ENCODE data around the gene NME4.
"Not testable (repeated sequence)": the region's sequence is repeated elsewhere in the genome, so short reads cannot be mapped to it uniquely, and the experiment has no call there.

The NME4 gene

DNA sequence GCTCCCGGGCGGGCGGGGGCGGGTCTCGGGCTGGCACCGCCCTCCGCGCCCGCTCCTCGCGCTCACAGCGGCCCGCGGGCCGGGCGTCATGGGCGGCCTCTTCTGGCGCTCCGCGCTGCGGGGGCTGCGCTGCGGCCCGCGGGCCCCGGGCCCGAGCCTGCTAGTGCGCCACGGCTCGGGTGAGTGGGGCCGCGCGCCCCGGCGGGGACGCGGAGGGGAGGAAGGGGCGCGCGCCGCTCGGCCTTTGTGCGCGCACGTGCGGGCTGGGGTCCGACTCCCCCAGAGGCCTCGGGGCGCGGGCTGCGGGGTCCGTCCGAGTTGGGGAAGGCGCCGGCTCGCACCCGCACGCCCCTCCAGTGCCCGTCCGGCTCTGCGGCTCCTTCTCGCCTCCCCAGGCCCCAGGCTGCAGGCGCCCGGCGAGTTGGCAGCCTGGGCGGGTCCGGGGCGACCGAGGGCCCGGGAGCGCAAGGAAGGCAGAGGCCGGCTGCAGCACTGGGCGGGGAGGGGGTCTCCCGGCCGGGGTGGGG is at the start of gene NME4:
Gene NME4 (plus strand): TSS at position 65 of the 527 bp plus-strand sequence. CDS start 24 bp downstream, at position 89.
- peak in 1 of 2 experiments; percentile 61 for DNase-seq

GRCh38 chr16:347203-347602 is 49.8 kb upstream of the NME4 start:
- no peak for DNase-seq

DNA sequence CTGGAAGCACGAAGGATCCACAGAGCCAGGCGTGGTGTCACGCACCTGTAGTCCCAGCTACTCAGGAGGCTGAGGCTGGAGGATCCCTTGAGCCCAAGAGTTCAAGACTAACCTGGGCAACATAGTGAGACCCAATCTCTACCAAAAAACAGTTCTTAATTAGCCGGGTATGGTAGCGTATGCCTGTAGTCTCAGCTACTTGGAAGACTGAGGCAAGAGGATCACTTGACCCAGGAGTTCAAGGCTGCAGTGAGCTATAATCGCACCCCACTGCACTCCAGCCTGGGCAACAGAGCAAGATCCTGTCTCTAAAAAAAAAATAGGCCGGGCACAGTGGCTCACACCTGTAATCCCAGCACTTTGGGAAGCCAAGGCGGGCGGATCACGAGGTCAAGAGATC is 48.5 kb upstream of the NME4 start:
- DNase-seq = not testable (repeated sequence)

- DNase-seq = no peak
Measured at GRCh38 chr16:349211-349610, 47.8 kb upstream of the NME4 start.

DNA sequence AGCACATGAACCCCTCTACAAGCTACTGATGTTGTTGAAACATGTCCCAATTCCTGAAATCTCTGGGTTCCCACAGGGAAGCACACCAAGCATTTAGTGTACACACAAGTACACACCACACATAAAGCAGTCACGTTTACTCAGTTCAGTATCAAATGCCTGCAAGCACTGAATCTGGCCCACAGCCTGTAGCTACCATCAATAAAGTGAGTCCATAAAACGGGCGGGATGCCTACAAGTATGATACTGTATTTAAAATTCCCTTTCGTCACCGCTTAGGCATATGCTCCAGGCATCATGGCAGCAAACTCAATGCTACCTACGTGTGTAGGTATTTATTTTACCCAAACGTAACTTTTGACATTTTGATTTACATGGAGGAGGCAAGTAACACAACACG is 46.8 kb upstream of the NME4 start:
- no peak for DNase-seq

- DNase-seq = no peak
Measured at GRCh38 chr16:351804-352520, 45.0 kb upstream of the NME4 start.

- peak; percentile 79 to 98 for DNase-seq
Measured at GRCh38 chr16:352547-353403, 44.2 kb upstream of the NME4 start, which contains the start of gene AXIN1. Gene AXIN1 (minus strand): TSS chr16:352723. CDS start chr16:347025, 5,698 bp downstream.

- DNase-seq = no peak
Measured at GRCh38 chr16:353404-354290, 43.4 kb upstream of the NME4 start.

- DNase-seq = no peak
Measured at GRCh38 chr16:354291-354881, 42.6 kb upstream of the NME4 start.

GRCh38 chr16:354971-355461 is 42.0 kb upstream of the NME4 start:
- no peak for DNase-seq

GRCh38 chr16:356741-357140 is 40.3 kb upstream of the NME4 start:
- DNase-seq = no peak

DNA sequence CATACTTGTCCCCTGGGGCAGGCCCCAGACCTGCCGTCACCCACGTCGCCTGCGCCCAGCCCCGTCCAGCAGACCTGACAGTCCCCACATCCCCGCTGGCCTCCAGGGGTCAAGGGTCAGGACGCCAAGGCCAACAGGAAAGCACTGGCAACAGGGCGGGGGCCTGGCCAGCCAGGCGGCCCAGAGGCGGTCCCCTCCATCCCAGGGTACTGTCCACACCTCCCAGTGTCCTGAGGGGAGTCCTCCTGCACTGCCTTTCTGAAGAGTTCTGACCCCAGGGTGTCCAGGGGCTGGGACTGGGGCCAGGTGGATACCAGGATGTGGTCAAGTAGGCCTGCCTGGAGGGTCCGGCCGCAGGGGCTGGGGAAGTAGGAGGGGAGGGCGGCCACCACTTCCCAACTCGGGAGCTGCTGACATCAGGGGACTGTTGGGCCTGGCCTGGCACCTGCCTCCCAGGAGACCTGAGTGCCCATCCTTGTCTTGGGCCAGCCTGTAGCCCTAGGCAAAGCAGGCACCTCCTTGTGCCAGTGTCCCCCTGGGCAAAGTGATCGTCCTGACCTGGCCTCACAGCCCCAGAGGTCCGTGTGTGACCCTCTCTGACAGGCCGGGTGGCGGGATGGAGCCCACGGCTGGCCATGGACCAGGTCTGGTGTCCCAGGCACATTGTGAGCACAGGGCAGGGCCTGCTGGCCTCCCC is 37.8 kb upstream of the NME4 start:
- no peak for DNase-seq

DNA sequence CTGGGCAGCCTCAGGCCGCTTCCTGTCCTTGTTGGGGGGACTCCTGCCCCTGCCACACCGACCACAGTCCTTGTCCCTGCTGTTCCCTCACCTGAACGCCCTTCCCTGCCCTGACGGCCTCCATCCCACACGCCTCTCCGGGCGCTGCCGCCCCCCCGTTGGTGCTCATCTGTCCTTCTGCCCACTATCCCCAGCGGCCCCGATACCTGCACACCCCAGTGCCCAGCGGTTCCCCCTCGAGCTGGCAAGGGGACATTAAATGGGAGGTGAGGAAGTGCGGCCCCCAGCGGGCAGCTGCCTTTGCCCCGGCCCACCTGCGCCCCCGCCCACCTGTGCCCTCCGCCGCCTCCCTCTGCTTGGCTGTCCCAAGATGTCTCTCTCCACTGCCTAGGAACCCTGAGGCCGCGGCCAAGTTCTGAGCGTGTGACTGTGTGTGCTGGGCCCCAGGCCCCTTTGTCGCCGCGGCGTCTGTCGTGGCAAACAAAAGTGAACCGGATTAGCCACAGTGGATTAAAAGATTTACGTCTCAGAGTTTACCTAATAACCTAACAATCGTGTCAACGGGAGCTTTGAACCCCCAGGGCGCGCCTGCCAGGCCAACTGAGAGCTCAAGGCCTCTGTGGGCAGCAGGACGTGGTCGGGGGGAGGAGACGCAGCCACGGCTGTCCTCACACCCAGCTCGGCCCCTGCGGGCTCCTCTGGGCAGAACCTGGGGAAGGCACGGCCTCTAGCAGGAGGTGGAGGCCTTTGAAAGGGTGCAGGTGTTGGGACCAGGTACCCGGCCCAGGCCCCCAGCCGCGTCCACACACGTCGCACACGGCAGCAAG is 36.9 kb upstream of the NME4 start:
- DNase-seq = no peak

DNA sequence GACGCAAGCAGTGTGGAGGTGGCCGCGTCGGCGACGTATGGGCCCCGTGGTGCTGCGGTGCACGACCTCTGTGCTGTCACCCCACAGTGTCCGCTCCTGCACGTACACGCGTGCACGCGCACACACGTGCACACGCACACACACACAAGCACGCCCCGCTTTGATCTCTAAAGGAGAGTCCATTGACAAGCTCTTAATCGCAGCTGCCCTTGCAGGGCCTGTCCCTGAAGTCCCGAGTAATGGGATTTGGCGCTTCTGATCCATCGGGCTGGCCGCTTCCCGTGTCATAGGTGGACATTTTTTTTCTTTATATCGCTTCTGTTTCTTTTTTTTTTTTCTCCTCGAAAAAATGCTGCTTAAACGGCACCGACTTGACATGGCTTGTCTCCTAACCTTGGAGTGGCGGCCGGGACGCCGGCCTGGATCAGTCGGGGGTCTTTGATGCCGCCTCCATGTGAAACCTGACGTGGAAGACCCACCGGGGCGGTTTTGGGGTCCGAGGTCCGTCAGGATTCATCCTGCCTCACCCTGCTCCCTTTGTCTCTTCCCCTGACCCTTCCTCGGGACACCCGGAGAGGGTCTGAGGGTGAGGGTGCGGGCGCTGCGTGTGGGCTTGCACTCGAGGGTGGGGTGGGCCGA is 36.2 kb upstream of the NME4 start:
- no peak for DNase-seq

DNA sequence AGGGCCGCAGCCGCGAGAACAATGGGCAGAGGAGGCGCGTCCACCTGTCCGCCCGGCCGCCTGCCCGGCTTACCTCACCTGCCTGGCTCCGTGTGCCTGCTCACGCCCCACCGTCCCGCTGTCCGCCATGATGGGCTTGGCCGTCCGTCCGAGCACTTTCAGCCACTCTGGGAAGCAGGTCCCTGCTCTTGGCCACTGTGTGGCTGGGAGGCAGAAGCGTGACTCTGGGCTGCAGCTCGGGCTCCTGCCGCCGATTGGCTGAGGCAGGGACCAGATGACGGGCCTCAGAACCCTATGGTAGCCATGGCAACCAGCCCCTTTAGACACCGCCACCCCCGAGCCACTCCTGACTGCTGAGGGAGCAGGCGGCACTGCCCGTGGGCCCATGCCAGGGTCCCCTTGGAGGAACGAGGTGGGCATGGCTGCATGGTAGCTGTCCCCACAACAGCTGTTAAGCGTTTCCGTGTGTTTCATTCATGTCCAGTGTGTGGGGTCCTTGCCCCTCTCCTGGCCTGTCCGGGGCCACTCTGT is 35.6 kb upstream of the NME4 start:
- no peak for DNase-seq

DNA sequence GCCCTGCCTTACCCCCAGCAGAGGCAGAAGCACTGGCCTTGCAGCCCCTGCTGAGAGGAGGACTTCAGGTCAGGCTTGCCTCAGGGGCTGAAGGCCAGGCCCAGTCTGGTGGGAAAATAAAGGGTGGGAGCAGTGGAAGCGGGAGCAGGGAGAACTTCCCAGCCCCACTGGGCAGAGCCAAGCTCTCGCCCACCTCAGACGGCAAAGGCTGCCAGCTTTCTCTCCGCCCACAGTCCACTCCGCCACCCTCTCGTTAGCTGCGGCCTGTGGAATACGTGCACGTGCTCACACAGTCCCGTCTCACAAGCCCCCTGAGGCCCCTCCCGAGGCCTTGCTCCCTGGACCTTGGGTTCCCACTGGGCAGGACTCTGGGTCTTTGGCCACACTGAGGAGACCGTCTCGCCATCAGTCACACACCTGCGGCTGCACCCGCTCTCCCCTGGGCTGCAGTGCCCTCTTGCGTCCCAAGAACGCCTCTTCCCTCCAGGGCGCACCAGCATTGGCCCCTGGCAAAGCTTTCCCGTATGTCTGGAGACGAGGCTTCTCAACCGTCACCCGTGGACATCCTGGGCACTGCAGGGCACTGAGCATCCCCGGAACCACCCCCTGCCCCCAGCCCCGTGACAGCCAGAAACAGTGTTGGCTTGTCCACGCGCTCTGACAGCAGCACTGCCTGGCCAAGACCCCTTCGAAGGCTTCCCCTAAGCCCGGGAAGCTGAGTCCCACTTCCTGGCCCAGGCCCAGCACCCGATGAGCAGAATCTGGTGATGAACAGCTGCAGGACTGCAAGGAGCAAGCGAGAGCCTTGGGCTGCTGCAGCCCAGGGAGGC is 34.9 kb upstream of the NME4 start:
- DNase-seq = peak; percentile 63 to 89

- not testable (repeated sequence) for DNase-seq
Measured at GRCh38 chr16:362702-362999, 34.3 kb upstream of the NME4 start.

DNA sequence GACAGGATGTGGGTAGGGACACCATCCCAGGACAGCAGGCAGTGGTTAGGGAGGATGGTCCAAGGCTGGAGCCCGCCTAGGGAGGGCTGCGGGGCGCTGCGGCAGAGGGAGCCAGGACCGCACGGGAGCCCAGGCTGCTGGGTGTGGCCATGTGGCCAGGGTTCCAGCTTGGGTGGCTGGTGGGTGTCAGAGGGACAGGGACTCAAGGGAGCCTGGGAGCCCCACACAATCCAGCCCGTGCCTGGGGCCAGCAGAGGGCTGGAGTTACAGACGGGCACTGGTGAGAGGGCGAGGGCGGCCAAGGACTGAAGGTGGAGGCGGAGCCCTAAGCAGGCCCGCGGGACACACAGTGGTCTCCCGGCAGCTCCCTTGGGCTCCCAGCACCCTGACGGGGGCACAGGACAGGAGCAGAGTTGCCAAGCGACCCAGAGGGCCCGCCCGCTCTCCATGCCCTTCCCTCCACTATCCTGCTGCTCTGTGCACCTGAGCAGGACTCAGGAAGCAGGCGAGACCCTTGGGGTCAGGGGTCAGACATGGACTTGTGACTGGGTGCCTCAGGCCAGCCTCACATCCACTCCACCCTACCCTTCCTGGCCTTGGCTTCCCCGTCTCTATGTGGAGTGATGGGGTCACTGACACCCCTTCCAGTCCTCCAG is 33.8 kb upstream of the NME4 start:
- DNase-seq = no peak

Measured in NCI-H526 (cell line).